OCI-LY1 (cell line): ENCODE data around the gene EMP3.

Experiments
- EZH2 ChIP-seq: fragments of 200-600 bp; sonication (generic), shearing (Covaris generic); IDR thresholded peaks from 2 replicates; pipeline ENCODE4 v1.8.0; 2017; ENCODE audit warnings: borderline replicate concordance, mixed run types, mild to moderate bottlenecking, antibody characterized with exemption, low read length, moderate library complexity, mixed read lengths
- TF ChIP-seq, protein P1 (sequence below): fragments of 200-600 bp; sonication (generic), shearing (Covaris generic); IDR thresholded peaks from 2 replicates; pipeline ENCODE4 v1.5.1; 2017; ENCODE audit warnings: mild to moderate bottlenecking, antibody characterized with exemption, low read length, moderate library complexity, mixed read lengths

DNA sequence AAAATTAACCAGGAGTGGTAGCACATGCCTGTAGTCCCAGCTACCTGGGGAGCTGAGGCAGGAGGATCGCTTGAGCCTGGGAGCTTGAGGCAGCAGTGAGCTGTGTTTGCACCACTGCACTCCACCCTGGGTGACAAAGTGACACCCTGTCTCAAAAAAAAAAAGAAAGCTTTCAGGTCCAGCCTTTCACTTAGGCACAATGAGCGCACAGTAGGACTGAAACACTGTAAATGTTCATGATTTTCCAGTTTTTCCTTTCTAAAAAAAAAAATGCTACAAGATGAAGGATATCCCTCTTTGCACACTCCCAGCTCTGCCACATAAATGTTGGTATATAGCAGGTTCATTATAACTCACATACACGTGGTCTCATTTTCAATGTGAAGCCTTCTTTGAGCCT is 37.6 kb upstream of the EMP3 start:
- TF ChIP-seq, protein P1, sequence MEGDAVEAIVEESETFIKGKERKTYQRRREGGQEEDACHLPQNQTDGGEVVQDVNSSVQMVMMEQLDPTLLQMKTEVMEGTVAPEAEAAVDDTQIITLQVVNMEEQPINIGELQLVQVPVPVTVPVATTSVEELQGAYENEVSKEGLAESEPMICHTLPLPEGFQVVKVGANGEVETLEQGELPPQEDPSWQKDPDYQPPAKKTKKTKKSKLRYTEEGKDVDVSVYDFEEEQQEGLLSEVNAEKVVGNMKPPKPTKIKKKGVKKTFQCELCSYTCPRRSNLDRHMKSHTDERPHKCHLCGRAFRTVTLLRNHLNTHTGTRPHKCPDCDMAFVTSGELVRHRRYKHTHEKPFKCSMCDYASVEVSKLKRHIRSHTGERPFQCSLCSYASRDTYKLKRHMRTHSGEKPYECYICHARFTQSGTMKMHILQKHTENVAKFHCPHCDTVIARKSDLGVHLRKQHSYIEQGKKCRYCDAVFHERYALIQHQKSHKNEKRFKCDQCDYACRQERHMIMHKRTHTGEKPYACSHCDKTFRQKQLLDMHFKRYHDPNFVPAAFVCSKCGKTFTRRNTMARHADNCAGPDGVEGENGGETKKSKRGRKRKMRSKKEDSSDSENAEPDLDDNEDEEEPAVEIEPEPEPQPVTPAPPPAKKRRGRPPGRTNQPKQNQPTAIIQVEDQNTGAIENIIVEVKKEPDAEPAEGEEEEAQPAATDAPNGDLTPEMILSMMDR = no peak
- TF ChIP-seq EZH2 = no peak
